HUES64 (cell line): Measurements from ENCODE around the gene ASS1.

Experiments
- H3K27ac ChIP-seq: 2 replicates; pipeline ENCODE4 v1.7.0; 2013; ENCODE audit warnings: low read depth, low read length, inconsistent platforms
- H3K27me3 ChIP-seq: 2 replicates; pipeline ENCODE4 v1.6.1; 2013; ENCODE audit warnings: mild to moderate bottlenecking, low read length; ENCODE audit not compliant: insufficient read depth
- H3K36me3 ChIP-seq: 2 replicates; pipeline ENCODE4 v1.6.1; 2013; ENCODE audit warnings: mild to moderate bottlenecking, low read length; ENCODE audit not compliant: insufficient read depth
- H3K4me1 ChIP-seq: 2 replicates; pipeline ENCODE4 v1.6.1; 2013; ENCODE audit warnings: mild to moderate bottlenecking, low read length, moderate library complexity; ENCODE audit not compliant: insufficient read depth
- H3K4me3 ChIP-seq: 2 replicates; pipeline ENCODE4 v1.5.1; 2013; ENCODE audit warnings: mild to moderate bottlenecking, low read length, moderate library complexity
- H3K9ac ChIP-seq: 2 replicates; pipeline ENCODE4 v1.6.1; 2013; ENCODE audit warnings: mild to moderate bottlenecking, low read depth, low read length
- H3K9me3 ChIP-seq: 2 replicates; pipeline ENCODE4 v1.6.1; 2013; ENCODE audit warnings: low read depth, low read length; ENCODE audit not compliant: insufficient read depth
- WGBS: fragments of 150-250, 120-280 bp; methylation state at CpG from one replicate; pipeline ENCODE4 v1.1.7; 2013; ENCODE audit warnings: missing lambda C conversion rate; 5-methylcytosine and 5-hydroxymethylcytosine counted together

ASS1 gene

GRCh38 chr9:130438382-130438981 lies 6.3 kb upstream of the ASS1 start:
- H3K9ac ChIP-seq: no peak overlapping the region
- no peak overlapping the region for H3K27ac ChIP-seq
- H3K9me3 ChIP-seq: peaks cover 14% of the 10 kb centered on the region; the same call in 1 of the 2 replicates
- WGBS: 81% methylated on average over 6 of the region's 6 CpGs
- 0 out of 2 replicates have a peak, but pooled peaks cover 4% of the 10 kb centered on the region for H3K4me1 ChIP-seq
- no peak overlapping the region for H3K4me3 ChIP-seq
- H3K27me3 ChIP-seq: peaks cover 20% of the 10 kb centered on the region
- no peaks in the 10 kb centered on the region for H3K36me3 ChIP-seq

DNA sequence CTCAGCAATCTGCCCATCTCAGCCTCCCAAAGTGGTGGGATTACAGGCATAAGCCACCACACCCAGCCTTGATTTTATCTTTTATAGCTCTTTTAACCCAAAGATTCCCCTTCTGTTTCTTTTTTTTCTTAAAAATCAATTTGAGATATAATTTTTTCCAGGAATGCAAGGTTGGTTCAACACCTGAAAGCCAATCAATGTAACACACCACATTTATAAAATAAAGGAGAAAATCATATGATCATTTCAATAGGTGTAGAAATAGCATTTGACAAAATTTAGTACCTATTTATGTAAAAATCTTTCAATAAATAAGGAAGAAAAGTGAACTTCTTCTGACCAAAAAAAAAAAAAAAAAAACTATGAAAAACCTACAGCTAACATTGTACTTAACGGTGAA lies 3.7 kb upstream of the ASS1 start:
- no peak overlapping the region for H3K9ac ChIP-seq
- H3K27me3 ChIP-seq: peaks cover 28% of the 10 kb centered on the region
- peaks cover 14% of the 10 kb centered on the region; the same call in 1 of the 2 replicates for H3K9me3 ChIP-seq
- H3K36me3 ChIP-seq: no peaks in the 10 kb centered on the region
- no peak overlapping the region for H3K27ac ChIP-seq
- peaks cover 8% of the 10 kb centered on the region for H3K4me1 ChIP-seq
- 100% methylated on average over 1 of the region's 1 CpG for WGBS
- H3K4me3 ChIP-seq: no peak overlapping the region

- H3K4me1 ChIP-seq: peaks cover 26% of the 10 kb centered on the region
- H3K4me3 ChIP-seq: no peak overlapping the region
- H3K9me3 ChIP-seq: peaks cover 14% of the 10 kb centered on the region; the same call in 1 of the 2 replicates
- no peak overlapping the region for H3K27ac ChIP-seq
- H3K27me3 ChIP-seq: peaks cover 28% of the 10 kb centered on the region
- no peak overlapping the region for H3K9ac ChIP-seq
- 87% methylated on average over 9 of the region's 9 CpGs for WGBS
- no peaks in the 10 kb centered on the region for H3K36me3 ChIP-seq
Observed at GRCh38 chr9:130442746-130443455, 1.9 kb upstream of the ASS1 start.

DNA sequence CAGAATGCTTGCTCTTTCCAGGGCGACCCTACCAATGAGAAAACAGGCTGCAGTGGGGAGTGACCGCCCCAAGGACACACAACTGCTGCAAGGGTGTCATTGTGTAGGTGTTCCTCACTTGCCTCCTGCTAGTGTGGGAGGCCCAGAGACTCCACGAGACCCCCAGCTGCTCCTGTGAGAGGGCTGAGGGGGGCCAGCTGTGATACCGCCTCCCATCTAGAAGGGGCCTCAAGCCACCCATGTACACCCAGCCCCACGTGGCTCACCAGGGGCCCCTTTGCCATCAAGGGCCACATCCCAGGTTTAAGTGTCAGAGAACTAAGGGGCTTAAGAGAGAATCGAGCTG lies 1.3 kb upstream of the ASS1 start:
- peaks cover 29% of the 10 kb centered on the region for H3K4me1 ChIP-seq
- no peak overlapping the region for H3K27ac ChIP-seq
- WGBS: 84% methylated on average over 6 of the region's 6 CpGs
- H3K27me3 ChIP-seq: peaks cover 28% of the 10 kb centered on the region
- H3K4me3 ChIP-seq: no peak overlapping the region
- H3K9me3 ChIP-seq: peaks cover 14% of the 10 kb centered on the region; the same call in 1 of the 2 replicates
- H3K9ac ChIP-seq: no peak overlapping the region
- no peaks in the 10 kb centered on the region for H3K36me3 ChIP-seq

DNA sequence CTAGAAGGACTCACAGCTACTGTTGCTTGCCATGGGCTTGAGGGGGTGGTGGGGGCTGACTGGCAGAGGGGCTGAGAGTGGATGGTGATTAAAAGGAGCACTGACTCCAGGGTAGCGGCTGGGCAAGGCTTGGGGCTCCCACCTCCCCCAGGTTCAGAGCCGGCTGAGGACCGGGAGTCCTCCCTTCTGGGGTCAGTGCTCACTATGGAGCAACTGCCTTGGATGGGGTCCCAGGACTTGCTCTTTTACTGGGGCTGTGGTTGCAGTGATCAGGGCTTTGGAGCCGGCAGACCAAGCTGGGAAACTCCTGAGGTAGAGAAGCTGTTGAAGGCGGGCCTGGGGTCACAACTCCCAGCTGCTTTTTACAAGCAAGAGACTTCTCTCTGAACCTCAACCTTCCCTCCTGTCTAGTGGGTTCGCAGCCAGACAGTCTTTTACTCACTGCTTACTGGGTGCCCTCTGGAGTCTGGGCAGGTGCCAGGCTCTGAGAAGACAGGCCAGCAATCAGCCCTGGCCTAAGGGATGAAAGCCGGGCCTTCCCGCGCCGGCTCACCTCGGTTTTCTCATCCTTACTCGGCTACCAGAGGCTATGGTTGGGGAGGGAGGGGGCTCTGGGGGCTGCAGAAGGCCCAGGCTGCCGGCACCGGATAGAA lies 795 bp upstream of the ASS1 start:
- Histone ChIP-seq H3K27ac (no peak overlapping the region), H3K4me1 (peaks cover 29% of the 10 kb centered on the region), H3K27me3 (peaks cover 28% of the 10 kb centered on the region), H3K4me3 (peak overlapping the region; percentile 69), H3K9me3 (peaks cover 14% of the 10 kb centered on the region; the same call in 1 of the 2 replicates), H3K36me3 (no peaks in the 10 kb centered on the region), H3K9ac (no peak overlapping the region; the same call in 1 of the 2 replicates)
- 44% methylated on average over 14 of the region's 14 CpGs for WGBS

- peaks cover 14% of the 10 kb centered on the region; the same call in 1 of the 2 replicates for H3K9me3 ChIP-seq
- H3K36me3 ChIP-seq: no peaks in the 10 kb centered on the region
- peaks cover 28% of the 10 kb centered on the region for H3K27me3 ChIP-seq
- peak overlapping the region; percentile 87; the same call in 1 of the 2 replicates for H3K27ac ChIP-seq
- H3K4me3 ChIP-seq: peak overlapping the region; percentile 69
- WGBS: 2% methylated on average over 30 of the region's 30 CpGs
- peaks cover 29% of the 10 kb centered on the region for H3K4me1 ChIP-seq
- peak overlapping the region; percentile 65 for H3K9ac ChIP-seq
Observed at GRCh38 chr9:130445268-130445983, 665 bp downstream of the ASS1 start.

GRCh38 chr9:130446101-130446861 lies 1.5 kb downstream of the ASS1 start:
- Histone ChIP-seq H3K27ac (peak overlapping the region; percentile 87; the same call in 1 of the 2 replicates), H3K4me1 (peaks cover 29% of the 10 kb centered on the region), H3K9me3 (peaks cover 7% of the 10 kb centered on the region; the same call in 1 of the 2 replicates), H3K4me3 (peak overlapping the region; percentile 69), H3K27me3 (peaks cover 28% of the 10 kb centered on the region), H3K9ac (peak overlapping the region; percentile 21; the same call in 1 of the 2 replicates), H3K36me3 (no peaks in the 10 kb centered on the region)
- 11% methylated on average over 15 of the region's 16 CpGs for WGBS

- Histone ChIP-seq H3K27ac (no peak overlapping the region; the same call in 1 of the 2 replicates), H3K27me3 (peaks cover 28% of the 10 kb centered on the region), H3K9ac (no peak overlapping the region), H3K9me3 (no peaks in the 10 kb centered on the region), H3K4me1 (peaks cover 29% of the 10 kb centered on the region), H3K4me3 (peak overlapping the region; percentile 69; the same call in 1 of the 2 replicates), H3K36me3 (no peaks in the 10 kb centered on the region)
- 67% methylated on average over 12 of the region's 12 CpGs for WGBS
Observed at GRCh38 chr9:130447193-130447816, 2.5 kb downstream of the ASS1 start.

DNA sequence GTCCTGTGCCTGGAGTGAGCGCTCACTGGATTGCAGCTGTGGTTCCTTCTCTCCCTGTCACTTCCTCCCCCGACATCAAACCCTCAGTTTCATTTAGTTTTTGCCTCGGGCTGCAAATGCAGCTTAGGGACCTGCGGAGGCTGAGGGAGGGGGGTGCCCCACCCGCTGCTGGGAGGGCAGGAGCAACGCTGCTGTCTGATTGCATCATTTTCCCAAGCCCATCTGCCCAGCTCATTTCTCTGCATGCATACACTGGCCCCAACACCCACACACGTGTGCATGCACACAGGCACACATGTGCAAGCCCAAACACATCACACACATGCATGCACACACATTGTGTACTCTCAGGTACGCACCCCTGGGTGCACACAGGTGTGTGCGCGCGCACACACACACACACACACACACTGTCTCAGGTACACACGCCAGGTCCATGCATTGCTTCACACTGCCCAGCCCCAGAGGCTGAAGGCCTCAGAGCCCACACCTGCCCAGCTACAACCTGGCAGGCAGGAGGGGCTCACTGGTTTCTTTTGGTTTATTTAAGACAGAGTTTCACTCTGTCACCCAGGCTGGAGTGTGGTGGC lies 3.4 kb downstream of the ASS1 start:
- Histone ChIP-seq H3K9me3 (no peaks in the 10 kb centered on the region), H3K27ac (peak overlapping the region; percentile 24; the same call in 1 of the 2 replicates), H3K4me3 (no peak overlapping the region), H3K4me1 (peaks cover 29% of the 10 kb centered on the region), H3K27me3 (peaks cover 26% of the 10 kb centered on the region), H3K9ac (peak overlapping the region; percentile 75), H3K36me3 (no peaks in the 10 kb centered on the region)
- 52% methylated on average over 12 of the region's 12 CpGs for WGBS
